SH-SY5Y (cell line): ENCODE measurements around the gene TMEM145.

Experiments
- GATA2 ChIP-seq: IDR thresholded peaks from 2 replicates; pipeline ENCODE4 v1.6.1; 2011; ENCODE audit warnings: mild to moderate bottlenecking, low read depth, low read length
- GATA3 ChIP-seq: IDR thresholded peaks from 2 replicates; pipeline ENCODE4 v1.6.1; 2011; ENCODE audit warnings: low read depth, mild to moderate bottlenecking, low read length, moderate library complexity

GRCh38 chr19:42349378-42350107, 36.4 kb downstream of the TMEM145 start:
- TF ChIP-seq GATA3 (no peak), GATA2 (no peak)
